ENCODE measurements around the gene PGAP3. TPM values are rescaled to one million over a fixed set of nuclear protein-coding genes. Genes with fewer than 3 reads are reported as not detected.

PGAP3 gene
- total and polyA plus RNA-seq, 2 donors from 2014 or later, result 33.8 to 48.5 TPM

DNA sequence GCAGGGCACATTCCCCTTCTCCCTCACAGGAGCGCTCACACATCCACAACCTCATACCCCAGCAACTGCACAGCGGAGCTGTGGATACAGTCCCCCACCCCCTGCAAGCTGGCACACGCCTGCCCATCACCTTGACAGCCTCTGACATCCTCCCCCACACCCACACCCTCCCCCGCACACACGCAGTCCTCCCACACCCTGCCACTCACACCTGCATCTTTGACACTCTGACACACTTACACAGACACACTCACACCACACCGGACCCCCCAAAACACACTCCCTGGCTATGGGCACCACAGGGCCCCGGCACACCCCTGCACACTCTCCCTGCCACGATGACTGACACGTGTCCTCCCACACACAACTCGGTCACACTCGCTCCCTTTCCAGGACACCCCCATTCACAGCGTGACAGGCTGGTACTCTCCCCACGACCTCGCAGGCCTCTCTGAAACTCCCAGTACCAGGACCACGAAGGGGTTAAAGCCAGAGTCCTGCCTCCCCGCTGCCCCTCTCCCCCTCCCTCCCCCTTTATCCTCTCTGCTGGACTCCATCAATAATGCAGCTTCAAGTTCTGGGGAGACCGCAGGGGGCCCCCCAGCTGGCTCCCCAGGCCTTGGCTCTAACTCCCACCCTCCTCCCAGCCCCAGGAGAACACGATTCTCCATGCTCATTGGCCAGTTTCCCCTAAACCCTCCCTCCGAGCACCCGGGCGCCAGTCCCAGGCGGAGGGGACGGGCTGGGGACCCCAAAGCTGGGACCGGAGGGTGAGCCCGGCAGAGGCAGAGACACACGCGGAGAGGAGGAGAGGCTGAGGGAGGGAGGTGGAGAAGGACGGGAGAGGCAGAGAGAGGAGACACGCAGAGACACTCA, 61.4 kb downstream of the PGAP3 start, which contains the start of gene PPP1R1B:
TSS of gene PPP1R1B (plus strand) at position 782 of the 876 bp plus-strand sequence. CDS start 441 bp downstream, outside the sequence.
- H3K36me3 ChIP-seq (ENCODE audit: control insufficient read depth in 2 of 3, insufficient read depth in 3 of 3, low read length in 3 of 3), result no peaks in the 10 kb centered on the region
- no peak within 1 kb of the TSS for H3K9ac ChIP-seq (ENCODE audit: low read length in 3 of 3)
- FAIRE-seq, result no peak
- no peaks in the 10 kb centered on the region for H3K9me3 ChIP-seq (ENCODE audit: control insufficient read depth in 2 of 3, insufficient read depth in 1 of 3, low read length in 3 of 3)
- intact Hi-C loops (cut with DNase I), result loop anchor here (10.0 kb wide), 1 partner anchor 82 kb away; no protein-coding TSS in a partner anchor
- H3K27me3 ChIP-seq (ENCODE audit: control insufficient read depth, insufficient read depth, low read length), result peaks cover 2% of the 10 kb centered on the region
- peak within 1 kb of the TSS in 1 of 2 donors; percentile 78 for H3K27ac ChIP-seq (ENCODE audit: low read depth in 2 of 2, low read length in 2 of 2)
- peaks cover 0 to 11% (median 3%) of the 10 kb centered on the region in 3 donors for H3K4me1 ChIP-seq (ENCODE audit: control insufficient read depth in 2 of 3, insufficient read depth in 2 of 3, low read depth in 1 of 3, low read length in 3 of 3)
- peak in 1 of 5 donors; percentile 65 for DNase-seq
- peak within 1 kb of the TSS; percentile 16 to 68 (median 35) for H3K4me3 ChIP-seq (ENCODE audit: low read length in 3 of 3)
- TF ChIP-seq, protein P1, sequence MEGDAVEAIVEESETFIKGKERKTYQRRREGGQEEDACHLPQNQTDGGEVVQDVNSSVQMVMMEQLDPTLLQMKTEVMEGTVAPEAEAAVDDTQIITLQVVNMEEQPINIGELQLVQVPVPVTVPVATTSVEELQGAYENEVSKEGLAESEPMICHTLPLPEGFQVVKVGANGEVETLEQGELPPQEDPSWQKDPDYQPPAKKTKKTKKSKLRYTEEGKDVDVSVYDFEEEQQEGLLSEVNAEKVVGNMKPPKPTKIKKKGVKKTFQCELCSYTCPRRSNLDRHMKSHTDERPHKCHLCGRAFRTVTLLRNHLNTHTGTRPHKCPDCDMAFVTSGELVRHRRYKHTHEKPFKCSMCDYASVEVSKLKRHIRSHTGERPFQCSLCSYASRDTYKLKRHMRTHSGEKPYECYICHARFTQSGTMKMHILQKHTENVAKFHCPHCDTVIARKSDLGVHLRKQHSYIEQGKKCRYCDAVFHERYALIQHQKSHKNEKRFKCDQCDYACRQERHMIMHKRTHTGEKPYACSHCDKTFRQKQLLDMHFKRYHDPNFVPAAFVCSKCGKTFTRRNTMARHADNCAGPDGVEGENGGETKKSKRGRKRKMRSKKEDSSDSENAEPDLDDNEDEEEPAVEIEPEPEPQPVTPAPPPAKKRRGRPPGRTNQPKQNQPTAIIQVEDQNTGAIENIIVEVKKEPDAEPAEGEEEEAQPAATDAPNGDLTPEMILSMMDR (IDR thresholded peaks at IDR 0.05; ENCODE audit: borderline replicate concordance, extremely low read depth, insufficient read depth), result no peak

DNA sequence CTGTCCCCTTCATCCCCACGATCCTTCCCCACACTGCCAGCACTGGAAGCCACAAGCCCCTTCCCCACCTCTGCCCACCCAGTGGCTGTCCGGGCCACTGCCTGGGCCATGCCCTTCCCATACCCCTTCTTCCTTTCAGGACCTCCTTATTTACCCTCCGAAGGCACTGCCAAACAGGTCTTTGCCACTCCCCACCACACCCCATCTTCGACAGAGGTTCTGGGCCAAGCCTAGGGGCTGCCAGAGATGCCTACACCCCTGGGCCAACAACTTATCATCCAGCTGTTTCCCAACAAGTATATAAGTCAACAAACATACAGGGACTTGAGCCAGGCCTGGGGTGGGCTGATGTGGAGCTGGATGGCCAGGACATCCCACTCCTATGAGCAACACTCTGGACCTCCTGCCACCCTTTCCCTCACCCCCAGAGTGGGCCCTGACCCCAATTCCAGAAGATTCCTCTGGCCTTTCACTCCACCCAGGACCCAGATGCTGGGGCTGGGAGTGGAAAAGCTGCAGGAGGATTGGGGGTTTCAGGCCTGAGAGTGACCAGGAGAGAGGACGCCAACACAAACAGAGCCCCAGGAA, 62.6 kb downstream of the PGAP3 start:
- DNase-seq, result peak in 1 of 5 donors; percentile 61
- Histone ChIP-seq H3K4me1 (ENCODE audit: control insufficient read depth in 2 of 3, insufficient read depth in 2 of 3, low read depth in 1 of 3, low read length in 3 of 3) (peaks cover 0 to 11% (median 3%) of the 10 kb centered on the region in 3 donors), H3K27me3 (ENCODE audit: control insufficient read depth, insufficient read depth, low read length) (peaks cover 2% of the 10 kb centered on the region), H3K36me3 (ENCODE audit: control insufficient read depth in 2 of 3, insufficient read depth in 3 of 3, low read length in 3 of 3) (no peaks in the 10 kb centered on the region), H3K9ac (ENCODE audit: low read length in 3 of 3) (no peak overlapping the region), H3K4me3 (ENCODE audit: low read length in 3 of 3) (no peak overlapping the region), H3K9me3 (ENCODE audit: control insufficient read depth in 2 of 3, insufficient read depth in 1 of 3, low read length in 3 of 3) (no peaks in the 10 kb centered on the region), H3K27ac (ENCODE audit: low read depth in 2 of 2, low read length in 2 of 2) (no peak overlapping the region)
- TF ChIP-seq, protein P1 (IDR thresholded peaks at IDR 0.05; ENCODE audit: borderline replicate concordance, extremely low read depth, insufficient read depth), result no peak
- intact Hi-C loops (cut with DNase I), result loop anchor here (10.0 kb wide), 1 partner anchor 80 kb away; no protein-coding TSS in a partner anchor
- no peak for FAIRE-seq

DNA sequence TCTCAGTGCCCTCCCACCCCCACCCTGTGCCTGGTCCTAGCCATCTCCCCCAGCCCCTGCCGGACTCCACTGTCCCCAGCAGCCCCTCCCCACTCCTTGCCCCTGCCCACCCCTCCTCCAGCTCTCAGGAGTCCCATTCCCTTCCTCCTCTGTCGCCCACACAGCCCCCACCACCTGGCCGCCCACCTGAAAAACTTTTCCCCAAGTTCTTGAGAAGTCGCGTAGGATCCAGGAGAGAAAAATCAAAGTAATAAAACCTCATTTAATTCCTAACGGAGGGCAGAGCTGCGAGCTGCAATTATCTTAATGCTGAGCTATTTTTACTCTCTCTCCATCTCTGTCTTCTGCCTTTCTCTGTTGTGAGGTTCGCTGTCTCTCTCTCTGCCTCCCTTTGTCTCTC, 63.5 kb downstream of the PGAP3 start:
- Histone ChIP-seq H3K9ac (ENCODE audit: low read length in 3 of 3) (no peak overlapping the region), H3K36me3 (ENCODE audit: control insufficient read depth in 2 of 3, insufficient read depth in 3 of 3, low read length in 3 of 3) (no peaks in the 10 kb centered on the region), H3K27ac (ENCODE audit: low read depth in 2 of 2, low read length in 2 of 2) (no peak overlapping the region), H3K4me1 (ENCODE audit: control insufficient read depth in 2 of 3, insufficient read depth in 2 of 3, low read depth in 1 of 3, low read length in 3 of 3) (peaks cover 0 to 11% (median 3%) of the 10 kb centered on the region in 3 donors), H3K27me3 (ENCODE audit: control insufficient read depth, insufficient read depth, low read length) (peaks cover 2% of the 10 kb centered on the region), H3K9me3 (ENCODE audit: control insufficient read depth in 2 of 3, insufficient read depth in 1 of 3, low read length in 3 of 3) (no peaks in the 10 kb centered on the region), H3K4me3 (ENCODE audit: low read length in 3 of 3) (no peak overlapping the region)
- TF ChIP-seq, protein P1 (IDR thresholded peaks at IDR 0.05; ENCODE audit: borderline replicate concordance, extremely low read depth, insufficient read depth), result no peak
- intact Hi-C loops (cut with DNase I), result loop anchor here (10.0 kb wide), 1 partner anchor 80 kb away; no protein-coding TSS in a partner anchor
- DNase-seq, result no peak
- FAIRE-seq, result no peak

Data from kidney (tissue), 14 donors.